OCI-LY7 (cell line): ENCODE data around the gene HORMAD2. TPM values are rescaled to one million over a fixed set of nuclear protein-coding genes. Genes with fewer than 3 reads are reported as not detected.

ENCODE experiments used
- BruUV-seq: library from RNA; stranded (reverse); fragments of 400-500 nt; replicated peaks from 2 replicates; lab custom pipeline; 2021; lab: Mats Ljungman, UMichigan
- CTCF ChIA-PET: fragments of 300-600 bp; sonication (Branson Sonifier 250); formaldehyde crosslinking; loops from one replicate; lab custom pipeline; 2022; ENCODE audit warnings: antibody characterized with exemption; ENCODE audit not compliant: unreplicated experiment; lab: Charles Lee
- POLR2A ChIA-PET: fragments of 300-600 bp; sonication (Branson Sonifier 250); formaldehyde crosslinking; loops from one replicate; lab custom pipeline; 2022; ENCODE audit warnings: antibody characterized with exemption; lab: Charles Lee
- DNase-seq: peaks from one replicate; pipeline ENCODE4 v3.0.0-alpha.2; 2015; ENCODE audit warnings: low spot score
- H2AFZ ChIP-seq: fragments of 200-600 bp; sonication (generic), shearing (Covaris generic); 2 replicates; pipeline ENCODE4 v1.6.1; 2014; ENCODE audit warnings: mild to moderate bottlenecking, antibody characterized with exemption, low read length, moderate library complexity
- H3K27ac ChIP-seq: fragments of 200-600 bp; sonication (generic); 2 replicates; pipeline ENCODE4 v1.5.1; 2014; ENCODE audit warnings: mixed run types, low read depth, mild to moderate bottlenecking, moderate library complexity, low read length, inconsistent platforms; ENCODE audit not compliant: poor library complexity, severe bottlenecking
- H3K36me3 ChIP-seq: fragments of 200-600 bp; sonication (generic); 2 replicates; pipeline ENCODE4 v1.6.1; 2014; ENCODE audit warnings: mild to moderate bottlenecking, antibody characterized with exemption, low read length, moderate library complexity, mixed read lengths; ENCODE audit not compliant: insufficient read depth
- H3K4me1 ChIP-seq: fragments of 200-600 bp; sonication (generic); 2 replicates; pipeline ENCODE4 v1.5.1; 2014; ENCODE audit warnings: mild to moderate bottlenecking, low read length; ENCODE audit not compliant: insufficient read depth, poor library complexity, severe bottlenecking
- H3K4me2 ChIP-seq: fragments of 200-600 bp; sonication (generic); 2 replicates; pipeline ENCODE4 v1.6.1; 2014; ENCODE audit warnings: mild to moderate bottlenecking, low read length
- H3K4me3 ChIP-seq: fragments of 200-600 bp; sonication (generic); 2 replicates; pipeline ENCODE4 v1.5.1; 2014; ENCODE audit warnings: mild to moderate bottlenecking, low read depth, low read length; ENCODE audit not compliant: poor library complexity, severe bottlenecking
- H3K79me2 ChIP-seq: fragments of 200-600 bp; sonication (generic); 2 replicates; pipeline ENCODE4 v1.6.1; 2016; ENCODE audit warnings: low read depth, mild to moderate bottlenecking, low read length, moderate library complexity, mixed read lengths; ENCODE audit not compliant: insufficient read depth
- H3K9me2 ChIP-seq: fragments of 200-600 bp; sonication (generic); 2 replicates; pipeline ENCODE4 v1.6.1; 2016; ENCODE audit warnings: mild to moderate bottlenecking, low read length, mixed read lengths; ENCODE audit not compliant: insufficient read depth
- H3K9me3 ChIP-seq: fragments of 200-600 bp; sonication (generic); 2 replicates; pipeline ENCODE4 v1.6.1; 2014; ENCODE audit warnings: mild to moderate bottlenecking, mixed run types, low read length, mixed read lengths
- H4K20me1 ChIP-seq: fragments of 200-600 bp; sonication (generic); 2 replicates; pipeline ENCODE4 v1.6.1; 2014; ENCODE audit warnings: mild to moderate bottlenecking, antibody characterized with exemption, low read length, moderate library complexity, mixed read lengths; ENCODE audit not compliant: insufficient read depth
- CTCF ChIP-seq: fragments of 200-600 bp; sonication (generic); conservative IDR thresholded peaks from 2 replicates; pipeline ENCODE4 v1.5.1; 2014; ENCODE audit warnings: mild to moderate bottlenecking, antibody characterized with exemption, low read length, moderate library complexity, mixed read lengths
- EZH2phosphoT487 ChIP-seq: fragments of 200-600 bp; sonication (generic); IDR thresholded peaks from 2 replicates; pipeline ENCODE4 v1.6.1; 2018; ENCODE audit warnings: low read depth, borderline replicate concordance, mild to moderate bottlenecking, mixed run types, antibody characterized with exemption, low read length, moderate library complexity, mixed read lengths
- intact Hi-C: fragments of 100-400 bp; cut with micrococcal nuclease; formaldehyde crosslinking; loops from one replicate; pipeline ENCODE4 v1.10.0; 2022; ENCODE audit not compliant: unreplicated experiment
- total RNA-seq, 2 experiments: library from RNA; depleted of rRNA in 1 of 2; stranded (reverse); fragments of >200 nt in 1 of 2; shearing (Covaris generic) in 1 of 2; gene quantifications; 2 replicates each; pipeline ENCODE4 v1.2.3, GENCODE V29; 2014 to 2022

Gene HORMAD2
- total RNA-seq, 2 experiments from 2014 or later = not detected

GRCh38 chr22:30219668-30220278 is 139.5 kb downstream of the HORMAD2 start:
- Histone ChIP-seq H3K27ac (no peak overlapping the region), H3K9me3 (no peaks in the 10 kb centered on the region), H4K20me1 (no peaks in the 10 kb centered on the region), H2AFZ (no peak overlapping the region), H3K36me3 (no peaks in the 10 kb centered on the region), H3K4me3 (no peak overlapping the region), H3K4me2 (no peak overlapping the region), H3K4me1 (peaks cover 20% of the 10 kb centered on the region), H3K9me2 (no peaks in the 10 kb centered on the region), H3K79me2 (no peaks in the 10 kb centered on the region)
- DNase-seq = no peak
- ChIA-PET POLR2A (interaction anchor here (0.6 kb wide), 3 partner anchors 28 to 147 kb away, joined by 3 to 4 read pairs (median 3); no protein-coding TSS in a partner anchor), CTCF (interaction anchor here (0.5 to 0.6 kb wide), 2 partner anchors 13 to 1071 kb away, joined by 3 read pairs; no protein-coding TSS in a partner anchor)
- no TSS peak for BruUV-seq
- no peak for TF ChIP-seq EZH2phosphoT487
- TF ChIP-seq CTCF = no peak
- intact Hi-C loops = no loop called here

GRCh38 chr22:30220338-30221012 is 140.2 kb downstream of the HORMAD2 start:
- Histone ChIP-seq H3K4me1 (peaks cover 20% of the 10 kb centered on the region), H3K4me2 (peak overlapping the region; percentile 28; the same call in 1 of the 2 replicates), H3K36me3 (no peaks in the 10 kb centered on the region), H3K9me3 (no peaks in the 10 kb centered on the region), H3K4me3 (no peak overlapping the region), H4K20me1 (no peaks in the 10 kb centered on the region), H3K27ac (no peak overlapping the region), H3K79me2 (no peaks in the 10 kb centered on the region), H2AFZ (no peak overlapping the region), H3K9me2 (no peaks in the 10 kb centered on the region)
- no peak for DNase-seq
- ChIA-PET POLR2A (interaction anchor here (0.6 to 1.0 kb wide), 4 partner anchors 16 to 147 kb away, joined by 3 to 4 read pairs (median 3); no protein-coding TSS in a partner anchor), CTCF (interaction anchor here (0.6 kb wide), 1 partner anchor 13 kb away, joined by 3 read pairs; no protein-coding TSS in a partner anchor)
- no peak for TF ChIP-seq CTCF
- no peak for TF ChIP-seq EZH2phosphoT487
- intact Hi-C loops = no loop called here
- BruUV-seq = no TSS peak
